Ovary (tissue), 3 donors: Measurements from ENCODE around the gene OR8G5.
"Not testable (repeated sequence)": the region's sequence is repeated elsewhere in the genome, so short reads cannot be mapped to it uniquely, and the experiment has no call there.

Experiments
- EP300 ChIP-seq: sonication (generic); formaldehyde crosslinking; IDR thresholded peaks from one replicate; pipeline ENCODE4 v1.6.1; 2017; ENCODE audit warnings: antibody characterized with exemption
- TF ChIP-seq, protein P1 (sequence below), 3 donors: fragments of 450-650 bp in 2 of 3; fragments of 200-600 bp in 1 of 3; IDR thresholded peaks; one replicate each; pipeline versions ENCODE4 v1.5.1 to v1.8.0; 2016 to 2022; ENCODE audit warnings: antibody characterized with exemption in 3 of 3, mild to moderate bottlenecking in 1 of 3
- donor health status: DM: no; HTN: no; CAD: no.

GRCh38 chr11:124249869-124250268 is 6.3 kb upstream of the OR8G5 start:
- TF ChIP-seq, protein P1, sequence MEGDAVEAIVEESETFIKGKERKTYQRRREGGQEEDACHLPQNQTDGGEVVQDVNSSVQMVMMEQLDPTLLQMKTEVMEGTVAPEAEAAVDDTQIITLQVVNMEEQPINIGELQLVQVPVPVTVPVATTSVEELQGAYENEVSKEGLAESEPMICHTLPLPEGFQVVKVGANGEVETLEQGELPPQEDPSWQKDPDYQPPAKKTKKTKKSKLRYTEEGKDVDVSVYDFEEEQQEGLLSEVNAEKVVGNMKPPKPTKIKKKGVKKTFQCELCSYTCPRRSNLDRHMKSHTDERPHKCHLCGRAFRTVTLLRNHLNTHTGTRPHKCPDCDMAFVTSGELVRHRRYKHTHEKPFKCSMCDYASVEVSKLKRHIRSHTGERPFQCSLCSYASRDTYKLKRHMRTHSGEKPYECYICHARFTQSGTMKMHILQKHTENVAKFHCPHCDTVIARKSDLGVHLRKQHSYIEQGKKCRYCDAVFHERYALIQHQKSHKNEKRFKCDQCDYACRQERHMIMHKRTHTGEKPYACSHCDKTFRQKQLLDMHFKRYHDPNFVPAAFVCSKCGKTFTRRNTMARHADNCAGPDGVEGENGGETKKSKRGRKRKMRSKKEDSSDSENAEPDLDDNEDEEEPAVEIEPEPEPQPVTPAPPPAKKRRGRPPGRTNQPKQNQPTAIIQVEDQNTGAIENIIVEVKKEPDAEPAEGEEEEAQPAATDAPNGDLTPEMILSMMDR (IDR thresholded peaks at IDR 0.05): not testable (repeated sequence)
- not testable (repeated sequence) for TF ChIP-seq EP300
